ENCODE measurements around the gene WDR70. TPM values are rescaled to one million over a fixed set of nuclear protein-coding genes. Genes with fewer than 3 reads are reported as not detected.

Gene WDR70
- total RNA-seq, 1 experiment from 2014 or later, result 55.2 TPM

GRCh38 chr5:37391591-37391990 lies 12.5 kb downstream of the WDR70 start:
- intact Hi-C loops (cut with micrococcal nuclease; ENCODE audit: unreplicated experiment), result no loop called here
- Histone ChIP-seq H3K4me3 (ENCODE audit: low read depth, low read length, poor library complexity, severe bottlenecking) (no peak overlapping the region), H3K27ac (ENCODE audit: low read depth, low read length, poor library complexity, severe bottlenecking) (no peak overlapping the region), H3K9me3 (ENCODE audit: low read depth, low read length, poor library complexity, severe bottlenecking) (no peaks in the 10 kb centered on the region), H3K27me3 (replicated peaks; ENCODE audit: insufficient read depth, low read depth, low read length, poor library complexity) (no peaks in the 10 kb centered on the region), H3K4me1 (ENCODE audit: insufficient read depth, low read length, poor library complexity, severe bottlenecking) (no peaks in the 10 kb centered on the region), H3K36me3 (ENCODE audit: insufficient read depth, low read length, poor library complexity, severe bottlenecking) (peaks cover 32% of the 10 kb centered on the region)
- CTCF ChIA-PET, result no interaction called here
- BruUV-seq (replicated peaks), result no TSS peak
- no peak for DNase-seq (ENCODE audit: low spot score)
- POLR2A ChIA-PET (ENCODE audit: low non-redundant PET), result no interaction called here
- TF ChIP-seq EZH2 (IDR thresholded peaks at IDR 0.05; ENCODE audit: borderline replicate concordance, low read depth, low read length, poor library complexity, severe bottlenecking) (no peak), CTCF (conservative IDR thresholded peaks at IDR 0.05; ENCODE audit: low read depth, low read length) (no peak)

GRCh38 chr5:37396352-37396751 lies 17.2 kb downstream of the WDR70 start:
- BruUV-seq (replicated peaks), result no TSS peak

GRCh38 chr5:37400501-37400900 lies 21.4 kb downstream of the WDR70 start:
- TF ChIP-seq CTCF (conservative IDR thresholded peaks at IDR 0.05; ENCODE audit: low read depth, low read length) (no peak), EZH2 (IDR thresholded peaks at IDR 0.05; ENCODE audit: borderline replicate concordance, low read depth, low read length, poor library complexity, severe bottlenecking) (no peak)
- POLR2A ChIA-PET (ENCODE audit: low non-redundant PET), result no interaction called here
- Histone ChIP-seq H3K27ac (ENCODE audit: low read depth, low read length, poor library complexity, severe bottlenecking) (no peak overlapping the region), H3K4me3 (ENCODE audit: low read depth, low read length, poor library complexity, severe bottlenecking) (no peak overlapping the region), H3K4me1 (ENCODE audit: insufficient read depth, low read length, poor library complexity, severe bottlenecking) (no peaks in the 10 kb centered on the region), H3K27me3 (replicated peaks; ENCODE audit: insufficient read depth, low read depth, low read length, poor library complexity) (no peaks in the 10 kb centered on the region), H3K9me3 (ENCODE audit: low read depth, low read length, poor library complexity, severe bottlenecking) (no peaks in the 10 kb centered on the region), H3K36me3 (ENCODE audit: insufficient read depth, low read length, poor library complexity, severe bottlenecking) (peaks cover 8% of the 10 kb centered on the region)
- BruUV-seq (replicated peaks), result no TSS peak
- CTCF ChIA-PET, result interaction anchor here (0.6 kb wide), 2 partner anchors 175 to 448 kb away, joined by 3 to 4 read pairs; no protein-coding TSS in a partner anchor
- intact Hi-C loops (cut with micrococcal nuclease; ENCODE audit: unreplicated experiment), result no loop called here
- DNase-seq (ENCODE audit: low spot score), result no peak

More at GRCh38 chr5:37396352-37396751, 17.2 kb downstream of the WDR70 start:
- DNase-seq (ENCODE audit: low spot score), result no peak
- no peak overlapping the region for H3K4me3 ChIP-seq (ENCODE audit: low read depth, low read length, poor library complexity, severe bottlenecking)
- ChIA-PET CTCF (no interaction called here), POLR2A (ENCODE audit: low non-redundant PET) (no interaction called here)
- intact Hi-C loops (cut with micrococcal nuclease; ENCODE audit: unreplicated experiment), result no loop called here
- H3K9me3 ChIP-seq (ENCODE audit: low read depth, low read length, poor library complexity, severe bottlenecking), result no peaks in the 10 kb centered on the region
- H3K36me3 ChIP-seq (ENCODE audit: insufficient read depth, low read length, poor library complexity, severe bottlenecking), result peaks cover 32% of the 10 kb centered on the region
- H3K27ac ChIP-seq (ENCODE audit: low read depth, low read length, poor library complexity, severe bottlenecking), result no peak overlapping the region
- TF ChIP-seq EZH2 (IDR thresholded peaks at IDR 0.05; ENCODE audit: borderline replicate concordance, low read depth, low read length, poor library complexity, severe bottlenecking) (no peak), CTCF (conservative IDR thresholded peaks at IDR 0.05; ENCODE audit: low read depth, low read length) (no peak)
- H3K4me1 ChIP-seq (ENCODE audit: insufficient read depth, low read length, poor library complexity, severe bottlenecking), result no peaks in the 10 kb centered on the region
- no peaks in the 10 kb centered on the region for H3K27me3 ChIP-seq (replicated peaks; ENCODE audit: insufficient read depth, low read depth, low read length, poor library complexity)
